Nephron progenitor cell (in vitro differentiated cells): ENCODE measurements around the gene ZC3H7B.

Experiments
- DNase-seq: peaks from one replicate; pipeline ENCODE4 v3.0.0; 2021
- H3K27ac Mint-ChIP-seq: 2 replicates; pipeline ENCODE4 v1.8.0; 2021; ENCODE audit warnings: mild to moderate bottlenecking, moderate library complexity, mixed read lengths
- H3K27me3 Mint-ChIP-seq: 2 replicates; pipeline ENCODE4 v1.8.0; 2021; ENCODE audit warnings: mild to moderate bottlenecking, low read depth, mixed read lengths; ENCODE audit not compliant: poor library complexity
- H3K36me3 Mint-ChIP-seq: 2 replicates; pipeline ENCODE4 v1.8.0; 2021; ENCODE audit warnings: low read depth, mixed read lengths
- H3K4me1 Mint-ChIP-seq: 2 replicates; pipeline ENCODE4 v1.8.0; 2021; ENCODE audit warnings: mixed read lengths
- H3K4me3 Mint-ChIP-seq: 2 replicates; pipeline ENCODE4 v1.8.0; 2021; ENCODE audit warnings: mild to moderate bottlenecking, moderate library complexity, mixed read lengths
- H3K9me3 Mint-ChIP-seq: 2 replicates; pipeline ENCODE4 v1.8.0; 2021; ENCODE audit warnings: mild to moderate bottlenecking, moderate library complexity, mixed read lengths
- TF ChIP-seq, protein P1 (sequence below): fragments of 200-600 bp; sonication (generic); IDR thresholded peaks from 2 replicates; pipeline ENCODE4 v1.5.0; 2021; ENCODE audit warnings: antibody characterized with exemption

The ZC3H7B gene

DNA sequence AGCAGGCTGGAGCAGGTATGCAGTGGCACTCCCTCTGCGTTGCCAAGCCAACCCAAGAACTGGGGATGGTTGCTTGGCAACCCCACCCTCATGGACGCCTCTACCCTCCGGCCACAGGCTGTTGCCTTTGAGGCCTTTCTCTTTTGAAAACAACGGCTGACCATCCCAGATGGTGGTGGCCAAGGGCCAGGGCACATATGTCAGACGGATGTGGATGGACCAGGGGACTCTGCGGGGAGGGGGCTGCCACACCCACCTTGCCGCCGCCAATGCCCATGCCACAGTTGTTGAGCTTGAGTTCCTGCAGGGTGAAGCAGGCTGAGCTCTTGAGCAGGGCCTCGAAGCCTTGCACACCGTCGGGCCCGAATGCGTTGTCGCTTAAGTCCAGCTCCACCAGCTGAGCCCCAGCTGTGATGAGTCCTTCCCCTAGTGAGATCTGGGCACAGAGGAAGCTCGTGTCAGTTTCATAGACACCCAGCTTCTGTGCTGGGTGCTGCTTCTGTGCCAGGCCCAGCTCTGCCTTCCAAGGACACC lies 36.9 kb upstream of the ZC3H7B start:
- Mint-ChIP-seq H3K27me3 (peaks cover 2% of the 10 kb centered on the region), H3K4me1 (no peaks in the 10 kb centered on the region), H3K4me3 (no peak overlapping the region), H3K27ac (no peak overlapping the region), H3K36me3 (peaks cover 66% of the 10 kb centered on the region), H3K9me3 (no peaks in the 10 kb centered on the region)
- DNase-seq, result no peak
- TF ChIP-seq, protein P1, sequence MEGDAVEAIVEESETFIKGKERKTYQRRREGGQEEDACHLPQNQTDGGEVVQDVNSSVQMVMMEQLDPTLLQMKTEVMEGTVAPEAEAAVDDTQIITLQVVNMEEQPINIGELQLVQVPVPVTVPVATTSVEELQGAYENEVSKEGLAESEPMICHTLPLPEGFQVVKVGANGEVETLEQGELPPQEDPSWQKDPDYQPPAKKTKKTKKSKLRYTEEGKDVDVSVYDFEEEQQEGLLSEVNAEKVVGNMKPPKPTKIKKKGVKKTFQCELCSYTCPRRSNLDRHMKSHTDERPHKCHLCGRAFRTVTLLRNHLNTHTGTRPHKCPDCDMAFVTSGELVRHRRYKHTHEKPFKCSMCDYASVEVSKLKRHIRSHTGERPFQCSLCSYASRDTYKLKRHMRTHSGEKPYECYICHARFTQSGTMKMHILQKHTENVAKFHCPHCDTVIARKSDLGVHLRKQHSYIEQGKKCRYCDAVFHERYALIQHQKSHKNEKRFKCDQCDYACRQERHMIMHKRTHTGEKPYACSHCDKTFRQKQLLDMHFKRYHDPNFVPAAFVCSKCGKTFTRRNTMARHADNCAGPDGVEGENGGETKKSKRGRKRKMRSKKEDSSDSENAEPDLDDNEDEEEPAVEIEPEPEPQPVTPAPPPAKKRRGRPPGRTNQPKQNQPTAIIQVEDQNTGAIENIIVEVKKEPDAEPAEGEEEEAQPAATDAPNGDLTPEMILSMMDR, result no peak

GRCh38 chr22:41267958-41268357 lies 33.4 kb upstream of the ZC3H7B start:
- Mint-ChIP-seq H3K27ac (no peak overlapping the region), H3K4me3 (no peak overlapping the region), H3K9me3 (no peaks in the 10 kb centered on the region), H3K36me3 (peaks cover 57% of the 10 kb centered on the region), H3K27me3 (peaks cover 2% of the 10 kb centered on the region), H3K4me1 (no peaks in the 10 kb centered on the region)
- DNase-seq, result no peak
- TF ChIP-seq, protein P1, result no peak

DNA sequence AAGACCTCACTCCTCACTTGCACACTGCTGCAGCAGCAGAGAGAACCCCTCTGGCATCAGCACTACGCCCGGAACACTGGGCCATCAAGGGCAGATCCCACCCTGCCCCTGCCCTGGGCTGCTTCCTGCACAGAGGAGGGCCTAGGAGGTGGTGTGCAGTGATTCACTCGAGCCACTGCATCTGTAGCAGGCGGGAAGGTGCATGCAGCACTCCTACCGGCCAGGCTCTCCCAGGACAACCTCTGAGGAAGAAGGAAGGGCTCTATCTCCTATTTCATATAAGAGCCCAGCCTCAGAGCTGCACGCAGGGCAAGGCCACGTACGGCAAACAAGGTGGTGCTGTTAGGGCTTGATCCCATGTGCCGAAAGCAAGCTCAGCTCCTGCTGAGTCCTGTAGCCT lies 29.5 kb upstream of the ZC3H7B start:
- no peak for DNase-seq
- Mint-ChIP-seq H3K36me3 (peaks cover 64% of the 10 kb centered on the region), H3K9me3 (no peaks in the 10 kb centered on the region)

DNA sequence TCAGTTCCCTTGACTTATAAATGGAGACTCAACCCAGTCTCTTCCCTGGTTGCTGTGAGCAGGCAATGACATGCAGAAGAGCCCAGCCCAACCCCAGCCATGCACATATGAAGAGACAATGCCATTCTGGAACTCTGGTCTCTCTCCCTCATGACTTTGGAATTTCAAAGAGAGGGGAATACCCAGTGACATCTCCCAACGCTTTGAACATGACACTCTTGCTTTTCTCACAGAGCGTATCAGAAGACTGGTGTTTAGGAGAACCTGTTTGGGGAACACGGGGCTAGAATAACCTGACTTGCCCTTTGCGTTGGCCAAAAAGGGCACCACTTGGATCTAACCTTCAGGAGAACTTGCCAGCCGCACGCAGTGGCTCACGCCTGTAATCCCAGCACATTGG lies 28.2 kb upstream of the ZC3H7B start:
- Mint-ChIP-seq H3K36me3 (peaks cover 66% of the 10 kb centered on the region), H3K4me1 (no peaks in the 10 kb centered on the region), H3K27ac (peak overlapping the region; percentile 72), H3K4me3 (no peak overlapping the region), H3K27me3 (no peaks in the 10 kb centered on the region), H3K9me3 (no peaks in the 10 kb centered on the region)
- TF ChIP-seq, protein P1, result no peak
- no peak for DNase-seq

More for the DNA sequence above, 29.5 kb upstream of the ZC3H7B start:
- TF ChIP-seq, protein P1, result no peak
- H3K27me3 Mint-ChIP-seq, result no peaks in the 10 kb centered on the region
- no peak overlapping the region for H3K4me3 Mint-ChIP-seq
- H3K27ac Mint-ChIP-seq, result no peak overlapping the region
- no peaks in the 10 kb centered on the region for H3K4me1 Mint-ChIP-seq

- no peak for DNase-seq
- Mint-ChIP-seq H3K9me3 (no peaks in the 10 kb centered on the region), H3K36me3 (peaks cover 68% of the 10 kb centered on the region), H3K27ac (no peak overlapping the region), H3K27me3 (no peaks in the 10 kb centered on the region), H3K4me3 (no peak overlapping the region), H3K4me1 (no peaks in the 10 kb centered on the region)
- TF ChIP-seq, protein P1, result no peak
Observed at GRCh38 chr22:41274856-41275255, 26.5 kb upstream of the ZC3H7B start.

GRCh38 chr22:41280065-41280464 lies 21.3 kb upstream of the ZC3H7B start:
- Mint-ChIP-seq H3K4me1 (peaks cover 19% of the 10 kb centered on the region), H3K27me3 (no peaks in the 10 kb centered on the region), H3K4me3 (no peak overlapping the region), H3K36me3 (peaks cover 56% of the 10 kb centered on the region), H3K27ac (no peak overlapping the region), H3K9me3 (no peaks in the 10 kb centered on the region)
- no peak for DNase-seq
- TF ChIP-seq, protein P1, result no peak
